ENCODE results near the gene GATAD2A. TPM values are rescaled to one million over a fixed set of nuclear protein-coding genes. Genes with fewer than 3 reads are reported as not detected.

Gene GATAD2A
- total and polyA plus RNA-seq, 10 of the 15 experiments (the other 5 are each of a cell fraction or from before 2014, with no cell fraction given) = 2.6 to 173 (median 32.0) TPM

GRCh38 chr19:19385131-19385895 lies 20.2 kb upstream of the GATAD2A start (continued):
- TF ChIP-seq ZNF592 (IDR thresholded peaks at IDR 0.05) (no peak), REST (IDR thresholded peaks at IDR 0.05; ENCODE audit: low read depth, low read length) (no peak), TCF7 (IDR thresholded peaks at IDR 0.05; ENCODE audit: borderline replicate concordance) (no peak), LARP7 (IDR thresholded peaks at IDR 0.05) (no peak), RB1 (IDR thresholded peaks at IDR 0.05; ENCODE audit: borderline replicate concordance) (peak; percentile 49; the same call in 1 of the 2 replicates), RCOR1 (conservative IDR thresholded peaks at IDR 0.05; ENCODE audit: low read depth, low read length) (no peak), HSF1 (IDR thresholded peaks at IDR 0.05; ENCODE audit: low read depth, low read length) (no peak), ASH2L (IDR thresholded peaks at IDR 0.05; ENCODE audit: borderline replicate concordance, low read depth) (no peak), PBX3 (IDR thresholded peaks at IDR 0.05; ENCODE audit: insufficient replicate concordance, low read depth, low read length) (peak; percentile 98), ELK1 (IDR thresholded peaks at IDR 0.05; ENCODE audit: low read depth, low read length) (peak; percentile 38; the same call in 1 of the 2 replicates)

Data from GM12878 (cell line).